Nephron progenitor cell (in vitro differentiated cells): ENCODE data around the gene UBA6.

Source experiments
- DNase-seq: peaks from one replicate; pipeline ENCODE4 v3.0.0; 2021
- H3K27ac Mint-ChIP-seq: 2 replicates; pipeline ENCODE4 v1.8.0; 2021; ENCODE audit warnings: mild to moderate bottlenecking, moderate library complexity, mixed read lengths
- H3K27me3 Mint-ChIP-seq: 2 replicates; pipeline ENCODE4 v1.8.0; 2021; ENCODE audit warnings: mild to moderate bottlenecking, low read depth, mixed read lengths; ENCODE audit not compliant: poor library complexity
- H3K36me3 Mint-ChIP-seq: 2 replicates; pipeline ENCODE4 v1.8.0; 2021; ENCODE audit warnings: low read depth, mixed read lengths
- H3K4me1 Mint-ChIP-seq: 2 replicates; pipeline ENCODE4 v1.8.0; 2021; ENCODE audit warnings: mixed read lengths
- H3K4me3 Mint-ChIP-seq: 2 replicates; pipeline ENCODE4 v1.8.0; 2021; ENCODE audit warnings: mild to moderate bottlenecking, moderate library complexity, mixed read lengths
- H3K9me3 Mint-ChIP-seq: 2 replicates; pipeline ENCODE4 v1.8.0; 2021; ENCODE audit warnings: mild to moderate bottlenecking, moderate library complexity, mixed read lengths
- CTCF ChIP-seq: fragments of 200-600 bp; sonication (generic); IDR thresholded peaks from 2 replicates; pipeline ENCODE4 v1.5.0; 2021; ENCODE audit warnings: antibody characterized with exemption

Gene UBA6

GRCh38 chr4:67616478-67616877 lies 84.5 kb downstream of the UBA6 start:
- H3K4me3 Mint-ChIP-seq, result no peak overlapping the region
- H3K4me1 Mint-ChIP-seq, result no peaks in the 10 kb centered on the region
- H3K36me3 Mint-ChIP-seq, result peaks cover 72% of the 10 kb centered on the region
- peaks cover 4% of the 10 kb centered on the region for H3K27me3 Mint-ChIP-seq
- no peak overlapping the region for H3K27ac Mint-ChIP-seq
- peaks cover 18% of the 10 kb centered on the region for H3K9me3 Mint-ChIP-seq
- DNase-seq, result no peak
- no peak for TF ChIP-seq CTCF

- Mint-ChIP-seq H3K27me3 (peaks cover 4% of the 10 kb centered on the region), H3K4me3 (no peak overlapping the region), H3K27ac (no peak overlapping the region), H3K4me1 (no peaks in the 10 kb centered on the region), H3K36me3 (peaks cover 64% of the 10 kb centered on the region), H3K9me3 (peaks cover 24% of the 10 kb centered on the region)
- no peak for DNase-seq
- no peak for TF ChIP-seq CTCF
Measured at GRCh38 chr4:67615119-67615518, 85.8 kb downstream of the UBA6 start.

- TF ChIP-seq CTCF, result no peak
- Mint-ChIP-seq H3K27ac (no peak overlapping the region), H3K9me3 (peaks cover 33% of the 10 kb centered on the region), H3K36me3 (peaks cover 65% of the 10 kb centered on the region), H3K27me3 (peaks cover 4% of the 10 kb centered on the region), H3K4me1 (no peaks in the 10 kb centered on the region), H3K4me3 (no peak overlapping the region)
- no peak for DNase-seq
Measured at GRCh38 chr4:67614186-67614585, 86.8 kb downstream of the UBA6 start.

- Mint-ChIP-seq H3K27me3 (peaks cover 4% of the 10 kb centered on the region), H3K4me3 (no peak overlapping the region), H3K36me3 (peaks cover 35% of the 10 kb centered on the region), H3K4me1 (peaks cover 11% of the 10 kb centered on the region), H3K9me3 (peaks cover 28% of the 10 kb centered on the region), H3K27ac (no peak overlapping the region)
- TF ChIP-seq CTCF, result no peak
- DNase-seq, result no peak
Measured at GRCh38 chr4:67608027-67608426, 92.9 kb downstream of the UBA6 start.

GRCh38 chr4:67604749-67605148 lies 96.2 kb downstream of the UBA6 start:
- peaks cover 11% of the 10 kb centered on the region for H3K4me1 Mint-ChIP-seq
- DNase-seq, result no peak
- peaks cover 14% of the 10 kb centered on the region for H3K36me3 Mint-ChIP-seq
- peak overlapping the region; percentile 72 for H3K27ac Mint-ChIP-seq
- no peak for TF ChIP-seq CTCF
- H3K27me3 Mint-ChIP-seq, result no peaks in the 10 kb centered on the region
- H3K9me3 Mint-ChIP-seq, result peaks cover 24% of the 10 kb centered on the region
- no peak overlapping the region for H3K4me3 Mint-ChIP-seq

- no peak for DNase-seq
Measured at GRCh38 chr4:67604029-67604381, 97.0 kb downstream of the UBA6 start.

More at GRCh38 chr4:67604029-67604381, 97.0 kb downstream of the UBA6 start:
- peaks cover 11% of the 10 kb centered on the region for H3K4me1 Mint-ChIP-seq
- H3K27me3 Mint-ChIP-seq, result no peaks in the 10 kb centered on the region
- TF ChIP-seq CTCF, result no peak
- no peak overlapping the region for H3K27ac Mint-ChIP-seq
- H3K9me3 Mint-ChIP-seq, result peaks cover 18% of the 10 kb centered on the region
- H3K4me3 Mint-ChIP-seq, result no peak overlapping the region
- peaks cover 7% of the 10 kb centered on the region for H3K36me3 Mint-ChIP-seq
